GM12878 (cell line): ENCODE data around the gene SUMF1.

ENCODE experiments used
- BRCA1 ChIP-seq: IDR thresholded peaks from 2 replicates; pipeline ENCODE4 v1.6.1; 2011; ENCODE audit warnings: low read depth, low read length, improper control_type of control experiment
- ESRRA ChIP-seq: IDR thresholded peaks from 2 replicates; pipeline ENCODE4 v1.6.1; 2012; ENCODE audit warnings: mild to moderate bottlenecking, low read length, improper control_type of control experiment
- KDM1A ChIP-seq: fragments of 200-600 bp; sonication (generic); IDR thresholded peaks from 2 replicates; pipeline ENCODE4 v1.6.1; 2016; ENCODE audit warnings: borderline replicate concordance
- MTA2 ChIP-seq: fragments of 450-650 bp; IDR thresholded peaks from 2 replicates; pipeline ENCODE4 v1.6.1; 2016; ENCODE audit warnings: low read depth, mild to moderate bottlenecking, moderate library complexity
- POLR2A ChIP-seq: IDR thresholded peaks from 2 replicates; pipeline ENCODE4 v1.6.1; 2011; ENCODE audit warnings: low read depth, mild to moderate bottlenecking, low read length
- RAD21 ChIP-seq: IDR thresholded peaks from 2 replicates; pipeline ENCODE4 v1.6.1; 2011; ENCODE audit warnings: mild to moderate bottlenecking, low read depth, low read length, moderate library complexity; ENCODE audit not compliant: insufficient read depth
- SRF ChIP-seq, 2 experiments: IDR thresholded peaks; 2 replicates each; pipeline ENCODE4 v1.6.1; 2011; ENCODE audit warnings: low read depth in 2 of 2, low read length in 2 of 2, mild to moderate bottlenecking in 1 of 2, moderate library complexity in 1 of 2
- SUPT20H ChIP-seq: IDR thresholded peaks from 2 replicates; pipeline ENCODE4 v1.6.1; 2011; ENCODE audit warnings: low read depth, mild to moderate bottlenecking, low read length, moderate library complexity, borderline replicate concordance; ENCODE audit not compliant: control insufficient read depth
- ZNF207 ChIP-seq: fragments of 450-650 bp; IDR thresholded peaks from 2 replicates; pipeline ENCODE4 v1.6.1; 2014; ENCODE audit warnings: antibody characterized with exemption, mild to moderate bottlenecking, borderline replicate concordance
- TF ChIP-seq, protein P1 (sequence below), 3 experiments: IDR thresholded peaks in 2 of 3; conservative IDR thresholded peaks in 1 of 3; 2 replicates each; pipeline ENCODE4 v1.5.1; 2011; ENCODE audit warnings: low read depth in 3 of 3, low read length in 3 of 3, mild to moderate bottlenecking in 3 of 3, control low read depth in 2 of 3, moderate library complexity in 2 of 3, inconsistent platforms in 1 of 3, mixed read lengths in 1 of 3; ENCODE audit not compliant: control insufficient read depth in 2 of 3, insufficient read depth in 1 of 3; ENCODE audit errors: extremely low read depth in 1 of 3
- TF ChIP-seq, protein P2 (sequence below): IDR thresholded peaks from 2 replicates; pipeline ENCODE4 v1.6.1; 2011; ENCODE audit warnings: low read depth, low read length, improper control_type of control experiment, borderline replicate concordance

DNA sequence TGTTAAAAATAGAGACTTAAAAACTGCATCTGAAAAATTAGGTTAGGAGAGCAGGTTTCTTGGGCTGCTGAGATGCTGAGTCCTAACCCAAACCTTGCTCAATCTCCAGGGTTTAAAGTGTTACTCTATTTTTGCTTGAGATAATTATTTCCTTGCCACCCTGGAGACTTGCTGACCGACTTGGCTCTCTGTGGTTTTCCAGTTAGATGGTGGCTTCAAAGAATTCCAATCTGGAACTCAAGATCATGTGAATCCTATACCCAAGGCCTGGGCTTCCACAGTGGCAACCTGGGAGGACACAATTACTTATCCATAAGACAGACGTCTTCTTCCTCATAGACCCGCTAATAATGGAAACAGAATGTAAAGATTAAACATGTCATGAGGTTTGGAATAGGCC, 47.7 kb downstream of the SUMF1 start:
- no peak for TF ChIP-seq POLR2A
- TF ChIP-seq, protein P1, sequence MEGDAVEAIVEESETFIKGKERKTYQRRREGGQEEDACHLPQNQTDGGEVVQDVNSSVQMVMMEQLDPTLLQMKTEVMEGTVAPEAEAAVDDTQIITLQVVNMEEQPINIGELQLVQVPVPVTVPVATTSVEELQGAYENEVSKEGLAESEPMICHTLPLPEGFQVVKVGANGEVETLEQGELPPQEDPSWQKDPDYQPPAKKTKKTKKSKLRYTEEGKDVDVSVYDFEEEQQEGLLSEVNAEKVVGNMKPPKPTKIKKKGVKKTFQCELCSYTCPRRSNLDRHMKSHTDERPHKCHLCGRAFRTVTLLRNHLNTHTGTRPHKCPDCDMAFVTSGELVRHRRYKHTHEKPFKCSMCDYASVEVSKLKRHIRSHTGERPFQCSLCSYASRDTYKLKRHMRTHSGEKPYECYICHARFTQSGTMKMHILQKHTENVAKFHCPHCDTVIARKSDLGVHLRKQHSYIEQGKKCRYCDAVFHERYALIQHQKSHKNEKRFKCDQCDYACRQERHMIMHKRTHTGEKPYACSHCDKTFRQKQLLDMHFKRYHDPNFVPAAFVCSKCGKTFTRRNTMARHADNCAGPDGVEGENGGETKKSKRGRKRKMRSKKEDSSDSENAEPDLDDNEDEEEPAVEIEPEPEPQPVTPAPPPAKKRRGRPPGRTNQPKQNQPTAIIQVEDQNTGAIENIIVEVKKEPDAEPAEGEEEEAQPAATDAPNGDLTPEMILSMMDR (IDR thresholded peaks at IDR 0.05 in 2 of 3, conservative IDR thresholded peaks at IDR 0.05 in 1 of 3; ENCODE audit: control insufficient read depth in 2 of 3, extremely low read depth in 1 of 3, insufficient read depth in 1 of 3, low read depth in 3 of 3, low read length in 3 of 3): no peak
- no peak for TF ChIP-seq SRF (IDR thresholded peaks at IDR 0.05; ENCODE audit: low read depth in 2 of 2, low read length in 2 of 2)
- no peak for TF ChIP-seq BRCA1
- no peak for TF ChIP-seq RAD21
- no peak for TF ChIP-seq SUPT20H
- no peak for TF ChIP-seq KDM1A
- no peak for TF ChIP-seq ZNF207
- no peak for TF ChIP-seq ESRRA
- no peak for TF ChIP-seq MTA2
- TF ChIP-seq, protein P2, sequence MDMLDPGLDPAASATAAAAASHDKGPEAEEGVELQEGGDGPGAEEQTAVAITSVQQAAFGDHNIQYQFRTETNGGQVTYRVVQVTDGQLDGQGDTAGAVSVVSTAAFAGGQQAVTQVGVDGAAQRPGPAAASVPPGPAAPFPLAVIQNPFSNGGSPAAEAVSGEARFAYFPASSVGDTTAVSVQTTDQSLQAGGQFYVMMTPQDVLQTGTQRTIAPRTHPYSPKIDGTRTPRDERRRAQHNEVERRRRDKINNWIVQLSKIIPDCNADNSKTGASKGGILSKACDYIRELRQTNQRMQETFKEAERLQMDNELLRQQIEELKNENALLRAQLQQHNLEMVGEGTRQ: no peak
